ENCODE results near the gene ZFAND3. TPM values are rescaled to one million over a fixed set of nuclear protein-coding genes. Genes with fewer than 3 reads are reported as not detected.

Gene ZFAND3
- total and polyA plus RNA-seq, 8 donors, result 65.9 to 125 (median 118) TPM

DNA sequence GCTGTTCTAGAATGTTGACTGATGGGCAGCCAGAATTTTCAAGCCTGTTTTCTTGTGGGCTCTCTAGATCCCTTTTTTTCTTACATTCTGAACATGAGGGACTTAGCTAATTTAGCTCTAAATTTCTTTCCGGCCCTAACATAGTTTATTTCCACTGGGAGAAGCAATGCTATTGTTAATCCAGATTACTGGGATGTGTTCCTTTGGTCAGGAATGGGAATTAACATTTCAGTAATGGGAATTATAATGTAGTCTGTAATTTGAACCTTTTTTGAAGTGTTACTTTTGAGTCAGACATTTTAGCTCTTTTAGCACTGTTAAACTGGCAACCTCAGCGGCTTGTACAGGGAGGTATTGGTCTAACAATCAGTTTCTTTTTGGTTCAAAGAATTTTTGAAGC, 7.5 kb downstream of the ZFAND3 start:
- Histone ChIP-seq H3K4me1 (peaks cover 28 to 91% of the 10 kb centered on the region in 2 donors), H3K4me3 (no peak overlapping the region), H3K27ac (no peak overlapping the region), H3K36me3 (no peaks in the 10 kb centered on the region), H3K27me3 (no peaks in the 10 kb centered on the region), H3K9me3 (no peaks in the 10 kb centered on the region)
- ATAC-seq, result no peak
- DNase-seq, result no peak
- intact Hi-C loops (cut with DNase I), result no loop called here
- TF ChIP-seq, protein P1, sequence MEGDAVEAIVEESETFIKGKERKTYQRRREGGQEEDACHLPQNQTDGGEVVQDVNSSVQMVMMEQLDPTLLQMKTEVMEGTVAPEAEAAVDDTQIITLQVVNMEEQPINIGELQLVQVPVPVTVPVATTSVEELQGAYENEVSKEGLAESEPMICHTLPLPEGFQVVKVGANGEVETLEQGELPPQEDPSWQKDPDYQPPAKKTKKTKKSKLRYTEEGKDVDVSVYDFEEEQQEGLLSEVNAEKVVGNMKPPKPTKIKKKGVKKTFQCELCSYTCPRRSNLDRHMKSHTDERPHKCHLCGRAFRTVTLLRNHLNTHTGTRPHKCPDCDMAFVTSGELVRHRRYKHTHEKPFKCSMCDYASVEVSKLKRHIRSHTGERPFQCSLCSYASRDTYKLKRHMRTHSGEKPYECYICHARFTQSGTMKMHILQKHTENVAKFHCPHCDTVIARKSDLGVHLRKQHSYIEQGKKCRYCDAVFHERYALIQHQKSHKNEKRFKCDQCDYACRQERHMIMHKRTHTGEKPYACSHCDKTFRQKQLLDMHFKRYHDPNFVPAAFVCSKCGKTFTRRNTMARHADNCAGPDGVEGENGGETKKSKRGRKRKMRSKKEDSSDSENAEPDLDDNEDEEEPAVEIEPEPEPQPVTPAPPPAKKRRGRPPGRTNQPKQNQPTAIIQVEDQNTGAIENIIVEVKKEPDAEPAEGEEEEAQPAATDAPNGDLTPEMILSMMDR (IDR thresholded peaks at IDR 0.05), result no peak

DNA sequence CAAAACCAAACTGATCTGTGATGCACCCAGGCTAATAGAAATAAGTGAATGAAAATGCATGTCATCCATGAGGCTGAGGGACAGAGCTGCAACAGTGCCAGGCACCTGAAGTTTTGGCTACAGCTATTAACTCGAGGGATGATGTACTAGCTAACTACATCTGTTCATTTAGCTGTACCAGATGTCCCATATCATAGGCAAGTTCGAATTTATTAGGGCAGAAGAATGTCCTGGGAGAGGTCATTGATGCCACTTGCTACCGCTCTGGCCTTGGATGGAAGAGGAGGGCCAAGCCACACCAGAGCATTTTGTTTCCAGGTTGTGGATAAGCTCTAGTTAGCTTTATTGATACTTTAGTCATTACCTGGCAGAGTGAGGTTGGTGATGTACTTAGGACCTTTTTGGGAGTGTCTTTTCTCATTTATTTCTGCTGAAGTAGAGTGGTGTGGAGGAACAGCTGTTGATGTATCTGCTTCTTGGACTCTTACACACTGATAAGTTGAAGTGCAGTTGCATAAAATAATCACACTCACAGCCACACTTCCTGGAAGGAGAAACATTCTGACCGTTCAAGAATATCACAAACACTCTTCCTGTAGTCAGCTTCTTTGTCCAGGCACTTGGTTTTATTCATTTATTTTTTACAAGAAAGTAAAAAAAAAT, 8.2 kb downstream of the ZFAND3 start:
- intact Hi-C loops (cut with DNase I), result no loop called here
- Histone ChIP-seq H3K27ac (no peak overlapping the region), H3K27me3 (no peaks in the 10 kb centered on the region), H3K4me1 (peaks cover 22 to 91% of the 10 kb centered on the region in 2 donors), H3K4me3 (no peak overlapping the region), H3K9me3 (no peaks in the 10 kb centered on the region), H3K36me3 (no peaks in the 10 kb centered on the region)
- DNase-seq (no peak), ATAC-seq (peak; percentile 37)
- TF ChIP-seq, protein P1 (IDR thresholded peaks at IDR 0.05), result no peak

DNA sequence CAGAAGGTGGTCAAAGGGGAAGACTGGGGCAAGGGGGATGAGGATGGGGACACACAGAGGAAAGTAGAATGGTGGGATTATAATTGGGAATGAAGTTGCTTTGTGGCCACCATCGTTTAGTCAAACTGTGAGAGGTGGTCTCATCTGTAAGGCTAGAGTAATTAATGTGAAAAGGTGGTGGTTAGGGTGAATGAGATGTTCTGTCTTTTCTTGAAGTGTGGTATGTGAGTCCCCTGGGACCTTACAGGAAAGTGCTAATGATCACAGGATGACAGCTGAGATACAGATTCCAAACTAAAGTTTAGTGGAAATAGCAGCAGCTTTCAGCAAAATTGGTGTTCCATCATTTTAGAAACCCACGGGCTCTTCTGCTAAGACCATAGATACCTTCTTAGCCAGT, 10.7 kb downstream of the ZFAND3 start:
- ATAC-seq (no peak), DNase-seq (no peak)
- H3K36me3 ChIP-seq, result no peaks in the 10 kb centered on the region
- H3K4me3 ChIP-seq, result no peak overlapping the region
- peaks cover 0 to 5% of the 10 kb centered on the region in 2 donors for H3K9me3 ChIP-seq
- H3K27me3 ChIP-seq, result no peaks in the 10 kb centered on the region
- peaks cover 13 to 71% of the 10 kb centered on the region in 2 donors for H3K4me1 ChIP-seq
- TF ChIP-seq, protein P1 (IDR thresholded peaks at IDR 0.05), result no peak
- intact Hi-C loops (cut with DNase I), result no loop called here
- H3K27ac ChIP-seq, result no peak overlapping the region

DNA sequence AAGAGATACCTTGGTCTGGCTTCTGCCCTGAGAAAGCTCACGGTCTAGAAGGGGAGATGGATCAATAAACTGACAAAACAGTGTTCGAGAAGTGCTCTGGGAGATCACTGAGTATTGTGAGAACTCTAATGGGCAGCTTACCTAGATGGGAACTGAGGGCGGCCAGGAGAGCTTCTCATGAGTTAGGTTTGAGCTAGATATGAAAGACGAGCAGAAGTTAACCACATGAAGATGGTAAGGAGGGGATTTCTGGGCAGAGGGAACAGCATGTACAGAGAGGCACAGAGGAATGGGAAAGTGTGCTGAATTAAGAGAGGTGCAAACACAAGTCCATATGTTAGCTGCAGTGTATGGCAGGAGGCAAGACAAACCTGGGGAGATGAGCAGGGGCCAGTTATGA, 11.9 kb downstream of the ZFAND3 start:
- intact Hi-C loops (cut with DNase I), result no loop called here
- DNase-seq, result no peak
- Histone ChIP-seq H3K27ac (no peak overlapping the region), H3K9me3 (peaks cover 0 to 5% of the 10 kb centered on the region in 2 donors), H3K36me3 (no peaks in the 10 kb centered on the region), H3K4me1 (peaks cover 9 to 67% of the 10 kb centered on the region in 2 donors), H3K27me3 (no peaks in the 10 kb centered on the region), H3K4me3 (no peak overlapping the region)
- TF ChIP-seq, protein P1 (IDR thresholded peaks at IDR 0.05), result no peak
- ATAC-seq, result no peak

DNA sequence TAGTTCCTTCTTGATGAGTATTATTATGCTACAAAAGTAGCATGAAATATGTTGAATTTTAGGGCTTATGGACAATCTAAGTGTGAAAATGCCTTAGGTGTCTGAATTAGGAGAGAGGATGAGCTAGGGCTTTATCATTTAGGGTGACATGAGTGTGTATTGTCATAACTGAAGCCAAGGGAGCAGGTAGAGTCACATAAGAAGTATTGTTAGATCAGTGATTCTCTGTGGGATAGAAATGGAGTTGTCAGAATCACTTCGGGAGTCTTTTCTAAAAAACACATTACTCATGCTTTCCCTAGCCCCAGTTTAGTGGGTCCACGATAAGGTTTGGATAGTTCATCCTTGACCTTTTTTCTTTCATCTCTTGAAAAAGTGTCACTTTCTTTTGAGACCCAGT, 16.4 kb downstream of the ZFAND3 start:
- ATAC-seq (no peak), DNase-seq (no peak)
- Histone ChIP-seq H3K4me3 (no peak overlapping the region), H3K27me3 (no peaks in the 10 kb centered on the region), H3K36me3 (peaks cover 0 to 5% of the 10 kb centered on the region in 2 donors), H3K9me3 (peaks cover 0 to 5% of the 10 kb centered on the region in 2 donors), H3K27ac (no peak overlapping the region), H3K4me1 (peaks cover 6 to 68% of the 10 kb centered on the region in 2 donors)
- TF ChIP-seq, protein P1 (IDR thresholded peaks at IDR 0.05), result no peak
- intact Hi-C loops (cut with DNase I), result no loop called here
